Choroid plexus epithelial cell (primary cell): ENCODE data around the gene C16orf90.

Experiments used
- DNase-seq: peaks from one replicate; pipeline ENCODE4 v3.0.0-alpha.2; 2010; ENCODE audit warnings: low read depth
- H3K4me3 ChIP-seq: 2 replicates; pipeline ENCODE4 v1.5.1; 2011; ENCODE audit warnings: low read depth, mild to moderate bottlenecking, control low read depth, low read length, moderate library complexity
- CTCF ChIP-seq: conservative IDR thresholded peaks from 2 replicates; pipeline ENCODE4 v1.5.1; 2011; ENCODE audit warnings: low read depth, mild to moderate bottlenecking, control low read depth, inconsistent platforms, low read length, moderate library complexity

C16orf90 gene

DNA sequence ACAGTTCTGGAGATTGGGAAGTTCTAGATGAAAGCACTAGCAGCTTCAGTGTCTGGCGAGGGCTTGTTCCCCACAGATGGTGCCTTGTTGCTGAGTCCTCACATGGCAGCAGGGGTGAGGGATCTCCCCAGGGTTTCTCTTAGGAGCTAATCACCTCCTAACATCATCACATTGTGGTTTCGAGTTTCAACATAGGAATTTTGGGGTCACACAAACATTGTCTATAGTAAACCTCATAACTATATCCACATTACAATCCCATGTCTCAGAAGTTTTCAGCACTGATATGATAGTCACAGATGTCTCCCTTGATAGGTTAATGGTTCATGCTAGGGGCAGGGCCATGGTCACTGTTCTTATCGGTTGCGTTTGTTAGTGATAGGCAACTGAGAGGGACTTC lies 19.3 kb upstream of the C16orf90 start:
- DNase-seq, result peak; percentile 94
- TF ChIP-seq CTCF, result no peak
- H3K4me3 ChIP-seq, result no peak overlapping the region

DNA sequence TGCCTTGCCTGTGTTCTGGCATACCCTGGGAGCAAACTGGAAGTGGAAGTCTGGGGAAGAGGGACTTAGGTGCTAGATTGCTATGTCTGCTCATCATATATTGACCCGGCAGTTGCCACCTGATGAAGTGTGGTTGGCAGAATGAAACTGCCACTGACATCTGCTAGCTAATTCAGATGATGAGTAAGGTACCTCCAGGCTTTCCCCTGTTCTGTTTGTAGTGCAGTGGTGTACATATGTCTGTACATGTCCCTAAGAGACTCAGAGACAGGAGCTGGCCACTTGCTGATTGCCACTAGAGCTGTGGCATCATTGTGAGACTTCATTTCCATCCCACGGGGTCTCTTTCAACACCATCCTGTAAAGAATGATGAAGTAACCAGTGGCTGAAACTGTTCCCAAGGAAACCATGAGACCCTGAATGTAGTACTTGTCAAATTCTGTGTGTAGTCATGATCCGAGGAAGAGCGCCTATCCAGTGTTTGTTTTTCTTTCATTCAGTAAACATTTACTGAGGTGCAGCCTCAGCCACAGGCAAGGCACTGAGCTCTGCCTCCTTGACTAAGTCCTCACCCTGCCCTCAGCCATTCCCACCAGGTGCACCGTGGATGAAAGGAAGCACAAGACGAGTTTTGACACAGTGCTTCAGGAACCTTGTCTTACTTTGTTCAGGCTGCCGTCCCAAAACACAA lies 18.7 kb upstream of the C16orf90 start:
- H3K4me3 ChIP-seq, result no peak overlapping the region
- peak; percentile 48 for DNase-seq
- TF ChIP-seq CTCF, result no peak

DNA sequence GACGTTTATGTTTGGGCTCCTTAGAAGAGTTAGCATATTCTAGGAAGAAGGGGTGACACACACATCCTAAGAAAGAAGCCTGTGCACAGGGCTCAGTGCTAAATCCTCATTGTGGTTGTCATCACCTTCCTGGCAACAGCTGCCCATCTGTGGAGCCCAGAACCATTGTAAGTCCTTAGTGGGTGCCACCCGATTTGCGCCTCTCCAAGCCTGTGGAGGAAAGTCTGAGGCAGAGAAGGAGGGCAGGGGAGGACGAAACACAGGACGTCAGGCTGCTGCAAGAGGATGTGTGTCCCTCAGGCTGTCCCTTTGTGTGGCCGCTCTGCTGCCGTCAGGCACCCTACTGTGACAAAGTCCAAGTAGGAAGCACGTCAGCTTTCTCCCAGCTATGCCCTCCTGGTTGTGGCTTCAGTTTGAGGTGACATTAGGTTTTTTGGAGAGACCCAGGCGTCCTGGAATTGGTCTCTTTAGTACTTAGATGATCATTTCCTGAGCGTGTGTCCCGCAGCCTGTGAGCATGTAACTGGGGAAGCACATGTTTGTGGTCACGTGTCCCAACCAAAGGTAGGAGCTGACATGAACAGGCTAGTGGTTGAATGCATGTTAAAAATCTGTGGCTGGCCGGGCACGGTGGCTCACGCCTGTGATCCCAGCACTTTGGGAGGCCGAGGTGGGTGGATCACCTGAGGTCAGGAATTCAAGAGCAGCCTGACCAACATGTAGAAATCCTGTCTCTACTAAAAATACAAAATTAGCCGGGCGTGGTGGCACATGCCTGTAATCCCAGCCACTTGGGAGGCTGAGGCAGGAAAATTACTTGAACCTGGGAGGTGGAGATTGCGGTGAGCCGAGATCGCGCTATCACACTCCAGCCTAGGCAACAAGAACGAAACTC lies 16.2 kb upstream of the C16orf90 start:
- no peak overlapping the region for H3K4me3 ChIP-seq
- no peak for DNase-seq
- TF ChIP-seq CTCF, result no peak

- no peak for DNase-seq
- TF ChIP-seq CTCF, result no peak
- H3K4me3 ChIP-seq, result no peak overlapping the region
Measured at GRCh38 chr16:3510416-3510815, 15.1 kb upstream of the C16orf90 start.

DNA sequence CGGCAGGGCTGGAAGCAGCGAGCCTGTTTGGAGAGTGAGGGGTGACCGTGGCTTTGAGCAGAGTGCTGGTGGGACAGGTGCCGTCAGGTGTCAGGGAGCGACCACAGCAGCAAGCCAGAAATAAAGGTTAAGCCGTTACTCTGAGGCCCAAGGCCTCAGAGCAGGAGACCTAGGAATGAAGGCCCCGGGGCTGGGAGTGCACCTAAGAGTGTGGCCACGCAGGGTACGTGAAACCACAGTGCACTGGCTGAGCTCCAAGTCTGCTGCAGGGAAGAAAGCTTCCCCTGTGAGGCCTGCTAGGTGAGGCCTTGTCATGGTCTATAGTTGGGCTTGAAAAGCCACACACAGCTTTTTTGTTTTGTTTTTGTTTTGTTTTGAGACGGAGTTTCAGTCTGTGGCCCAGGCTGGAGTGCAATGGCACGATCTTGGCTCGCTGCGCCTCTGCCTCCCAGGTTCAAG lies 14.2 kb upstream of the C16orf90 start:
- no peak overlapping the region for H3K4me3 ChIP-seq
- DNase-seq, result peak; percentile 61
- no peak for TF ChIP-seq CTCF

- no peak for TF ChIP-seq CTCF
- DNase-seq, result no peak
Measured at GRCh38 chr16:3508736-3509135, 13.4 kb upstream of the C16orf90 start.

GRCh38 chr16:3503523-3503922 lies 8.2 kb upstream of the C16orf90 start:
- no peak for TF ChIP-seq CTCF
- H3K4me3 ChIP-seq, result no peak overlapping the region
- no peak for DNase-seq

More at GRCh38 chr16:3508736-3509135, 13.4 kb upstream of the C16orf90 start:
- no peak overlapping the region for H3K4me3 ChIP-seq
